GM21367 (cell line): Measurements from ENCODE around the gene COL4A6.

Experiments used
- ATAC-seq: cut with Tn5 transposase; IDR thresholded peaks from one replicate; pipeline ENCODE4 v1.9.1; 2021; ENCODE audit not compliant: unreplicated experiment

COL4A6 gene

GRCh38 chrX:108275732-108276131 lies 162.5 kb downstream of the COL4A6 start:
- ATAC-seq, result no peak

GRCh38 chrX:108271397-108271787 lies 166.8 kb downstream of the COL4A6 start:
- ATAC-seq, result no peak

GRCh38 chrX:108270739-108271396 lies 167.4 kb downstream of the COL4A6 start:
- no peak for ATAC-seq

- ATAC-seq, result no peak
Observed at GRCh38 chrX:108270280-108270679, 167.9 kb downstream of the COL4A6 start.

GRCh38 chrX:108268434-108269080 lies 169.7 kb downstream of the COL4A6 start:
- no peak for ATAC-seq

GRCh38 chrX:108267557-108267956 lies 170.7 kb downstream of the COL4A6 start:
- no peak for ATAC-seq

- ATAC-seq, result no peak
Observed at GRCh38 chrX:108264376-108264775, 173.8 kb downstream of the COL4A6 start.

- ATAC-seq, result no peak
Observed at GRCh38 chrX:108261549-108262203, 176.5 kb downstream of the COL4A6 start.

- no peak for ATAC-seq
Observed at GRCh38 chrX:108257556-108257955, 180.7 kb downstream of the COL4A6 start.

GRCh38 chrX:108254636-108255035 lies 183.6 kb downstream of the COL4A6 start:
- ATAC-seq, result no peak

GRCh38 chrX:108250654-108251579 lies 187.3 kb downstream of the COL4A6 start:
- ATAC-seq, result no peak

GRCh38 chrX:108246304-108246954 lies 191.8 kb downstream of the COL4A6 start:
- ATAC-seq, result no peak

GRCh38 chrX:108245462-108245861 lies 192.8 kb downstream of the COL4A6 start:
- no peak for ATAC-seq

GRCh38 chrX:108235986-108236385 lies 202.2 kb downstream of the COL4A6 start:
- no peak for ATAC-seq

- ATAC-seq, result no peak
Observed at GRCh38 chrX:108230574-108230973, 207.6 kb downstream of the COL4A6 start.

GRCh38 chrX:108224727-108225621 lies 213.2 kb downstream of the COL4A6 start:
- no peak for ATAC-seq

GRCh38 chrX:108224218-108224617 lies 214.0 kb downstream of the COL4A6 start:
- no peak for ATAC-seq

- ATAC-seq, result no peak
Observed at GRCh38 chrX:108223585-108223984, 214.6 kb downstream of the COL4A6 start.

- ATAC-seq, result no peak
Observed at GRCh38 chrX:108221301-108221864, 216.8 kb downstream of the COL4A6 start.
